Glutamatergic neuron (in vitro differentiated cells): Measurements from ENCODE around the gene CMTR1. TPM values are rescaled to one million over a fixed set of nuclear protein-coding genes. Genes with fewer than 3 reads are reported as not detected.

Experiments used
- DNase-seq: peaks from one replicate; pipeline ENCODE4 v3.0.0; 2022
- H3K27ac Mint-ChIP-seq: one replicate; pipeline ENCODE4 v1.8.0; 2020; ENCODE audit warnings: mild to moderate bottlenecking, mixed read lengths, inconsistent platforms; ENCODE audit not compliant: unreplicated experiment
- H3K27me3 Mint-ChIP-seq: one replicate; pipeline ENCODE4 v1.8.0; 2020; ENCODE audit warnings: mild to moderate bottlenecking, moderate library complexity, mixed read lengths, inconsistent platforms; ENCODE audit not compliant: unreplicated experiment
- H3K36me3 Mint-ChIP-seq: one replicate; pipeline ENCODE4 v1.8.0; 2020; ENCODE audit warnings: mild to moderate bottlenecking, mixed read lengths, inconsistent platforms; ENCODE audit not compliant: unreplicated experiment
- H3K4me1 Mint-ChIP-seq: one replicate; pipeline ENCODE4 v1.8.0; 2020; ENCODE audit warnings: mild to moderate bottlenecking, low read depth, mixed read lengths, inconsistent platforms; ENCODE audit not compliant: unreplicated experiment
- H3K4me3 Mint-ChIP-seq: one replicate; pipeline ENCODE4 v1.8.0; 2020; ENCODE audit warnings: mild to moderate bottlenecking, mixed read lengths, inconsistent platforms; ENCODE audit not compliant: unreplicated experiment
- H3K9me3 Mint-ChIP-seq: one replicate; pipeline ENCODE4 v1.8.0; 2020; ENCODE audit warnings: mild to moderate bottlenecking, moderate library complexity, mixed read lengths, inconsistent platforms; ENCODE audit not compliant: unreplicated experiment
- CTCF ChIP-seq: fragments of 200-600 bp; sonication (generic); IDR thresholded peaks from one replicate; pipeline ENCODE4 v1.5.0; 2021; ENCODE audit not compliant: partially characterized antibody, unreplicated experiment
- total RNA-seq: library from RNA; stranded (reverse); fragmentation: NEBNext Ultra II Directional; extraction: Animal tissue kit (Norgen Biotek cat#: 25700); gene quantifications from one replicate; pipeline ENCODE4 v1.2.1, GENCODE V29; 2021; ENCODE audit not compliant: unreplicated experiment

CMTR1 gene
- total RNA-seq, 1 donor from 2014 or later = 61.6 TPM

- Mint-ChIP-seq H3K4me3 (peak overlapping the region; percentile 84), H3K27ac (peak overlapping the region; percentile 97), H3K27me3 (peaks cover 18% of the 10 kb centered on the region), H3K4me1 (peaks cover 50% of the 10 kb centered on the region), H3K36me3 (no peaks in the 10 kb centered on the region), H3K9me3 (peaks cover 16% of the 10 kb centered on the region)
- TF ChIP-seq CTCF = no peak
- peak; percentile 68 for DNase-seq
These were observed 84.4 kb downstream of the CMTR1 start for GRCh38 chr6:37517411-37517812.

GRCh38 chr6:37518116-37518515, 85.1 kb downstream of the CMTR1 start:
- H3K4me3 Mint-ChIP-seq = peak overlapping the region; percentile 64
- H3K27ac Mint-ChIP-seq = peak overlapping the region; percentile 97
- TF ChIP-seq CTCF = no peak
- no peak for DNase-seq
- peaks cover 48% of the 10 kb centered on the region for H3K4me1 Mint-ChIP-seq
- H3K9me3 Mint-ChIP-seq = peaks cover 16% of the 10 kb centered on the region
- no peaks in the 10 kb centered on the region for H3K36me3 Mint-ChIP-seq
- H3K27me3 Mint-ChIP-seq = peaks cover 21% of the 10 kb centered on the region

- no peak for TF ChIP-seq CTCF
- Mint-ChIP-seq H3K36me3 (no peaks in the 10 kb centered on the region), H3K4me3 (no peak overlapping the region), H3K4me1 (peaks cover 46% of the 10 kb centered on the region), H3K27ac (no peak overlapping the region), H3K9me3 (peaks cover 16% of the 10 kb centered on the region), H3K27me3 (peaks cover 20% of the 10 kb centered on the region)
- DNase-seq = no peak
These were observed 86.4 kb downstream of the CMTR1 start for GRCh38 chr6:37519461-37519860.

- no peak for DNase-seq
- Mint-ChIP-seq H3K36me3 (no peaks in the 10 kb centered on the region), H3K27me3 (peaks cover 18% of the 10 kb centered on the region), H3K9me3 (peaks cover 13% of the 10 kb centered on the region), H3K4me3 (no peak overlapping the region), H3K4me1 (peaks cover 48% of the 10 kb centered on the region), H3K27ac (no peak overlapping the region)
- no peak for TF ChIP-seq CTCF
These were observed 87.9 kb downstream of the CMTR1 start for GRCh38 chr6:37520926-37521325.

- DNase-seq = no peak
- TF ChIP-seq CTCF = no peak
- Mint-ChIP-seq H3K9me3 (peaks cover 13% of the 10 kb centered on the region), H3K27me3 (peaks cover 18% of the 10 kb centered on the region), H3K4me1 (peaks cover 44% of the 10 kb centered on the region), H3K36me3 (no peaks in the 10 kb centered on the region), H3K4me3 (no peak overlapping the region), H3K27ac (no peak overlapping the region)
These were observed 88.7 kb downstream of the CMTR1 start for GRCh38 chr6:37521674-37522073.
